AG08396 (cell line): Measurements from ENCODE around the gene FADS3.

ENCODE experiments used
- DNase-seq: peaks from one replicate; pipeline ENCODE4 v3.0.0; 2012; ENCODE audit warnings: low spot score, mixed read lengths

Gene FADS3

GRCh38 chr11:61913699-61914395 lies 22.5 kb upstream of the FADS3 start:
- no peak for DNase-seq

GRCh38 chr11:61912991-61913698 lies 21.8 kb upstream of the FADS3 start:
- no peak for DNase-seq

GRCh38 chr11:61912530-61912898 lies 21.2 kb upstream of the FADS3 start:
- no peak for DNase-seq

DNA sequence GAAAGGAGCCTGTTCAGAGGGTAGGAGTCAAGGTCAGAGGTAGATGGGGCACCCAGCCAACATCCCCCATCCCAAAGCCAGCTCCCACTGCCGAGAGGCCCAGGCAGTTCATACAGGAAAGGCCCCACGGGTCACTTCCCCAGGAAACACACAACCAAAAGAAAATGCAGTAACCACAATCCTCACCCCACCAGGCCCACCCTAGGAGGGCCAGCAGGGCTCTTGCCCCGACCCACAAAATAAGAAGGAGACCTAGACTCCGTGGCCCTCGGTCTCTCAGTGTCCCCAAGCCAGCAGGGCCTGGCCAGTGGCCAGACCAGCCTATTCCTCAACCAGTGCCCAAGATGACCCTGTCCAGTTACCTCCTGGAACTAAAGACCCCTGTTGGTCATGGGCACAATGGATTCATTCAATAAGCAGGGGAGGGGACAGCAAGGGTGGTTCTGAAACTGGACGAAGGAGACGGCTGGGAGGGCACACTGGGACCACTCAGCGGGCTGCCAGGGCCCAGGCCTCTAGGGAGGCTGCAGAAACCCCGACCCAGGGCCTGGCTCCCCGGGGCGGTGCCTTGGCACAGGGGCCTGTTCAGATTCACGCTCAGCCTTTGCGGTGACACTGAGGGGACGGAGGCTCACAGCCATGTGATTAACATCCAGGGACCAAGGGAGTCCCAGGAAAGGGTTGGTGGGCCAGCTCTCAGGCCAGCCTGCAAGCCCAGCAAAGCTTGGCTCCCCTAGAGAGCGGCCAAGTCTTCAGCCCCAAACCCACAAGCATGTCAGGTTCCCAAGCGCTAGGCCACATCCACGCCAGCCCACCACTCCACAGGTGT lies 20.6 kb upstream of the FADS3 start:
- no peak for DNase-seq

GRCh38 chr11:61911128-61911700 lies 19.9 kb upstream of the FADS3 start:
- DNase-seq, result no peak

- no peak for DNase-seq
Observed at GRCh38 chr11:61910187-61911127, 19.1 kb upstream of the FADS3 start.

- DNase-seq, result no peak
Observed at GRCh38 chr11:61908730-61909316, 17.5 kb upstream of the FADS3 start.

DNA sequence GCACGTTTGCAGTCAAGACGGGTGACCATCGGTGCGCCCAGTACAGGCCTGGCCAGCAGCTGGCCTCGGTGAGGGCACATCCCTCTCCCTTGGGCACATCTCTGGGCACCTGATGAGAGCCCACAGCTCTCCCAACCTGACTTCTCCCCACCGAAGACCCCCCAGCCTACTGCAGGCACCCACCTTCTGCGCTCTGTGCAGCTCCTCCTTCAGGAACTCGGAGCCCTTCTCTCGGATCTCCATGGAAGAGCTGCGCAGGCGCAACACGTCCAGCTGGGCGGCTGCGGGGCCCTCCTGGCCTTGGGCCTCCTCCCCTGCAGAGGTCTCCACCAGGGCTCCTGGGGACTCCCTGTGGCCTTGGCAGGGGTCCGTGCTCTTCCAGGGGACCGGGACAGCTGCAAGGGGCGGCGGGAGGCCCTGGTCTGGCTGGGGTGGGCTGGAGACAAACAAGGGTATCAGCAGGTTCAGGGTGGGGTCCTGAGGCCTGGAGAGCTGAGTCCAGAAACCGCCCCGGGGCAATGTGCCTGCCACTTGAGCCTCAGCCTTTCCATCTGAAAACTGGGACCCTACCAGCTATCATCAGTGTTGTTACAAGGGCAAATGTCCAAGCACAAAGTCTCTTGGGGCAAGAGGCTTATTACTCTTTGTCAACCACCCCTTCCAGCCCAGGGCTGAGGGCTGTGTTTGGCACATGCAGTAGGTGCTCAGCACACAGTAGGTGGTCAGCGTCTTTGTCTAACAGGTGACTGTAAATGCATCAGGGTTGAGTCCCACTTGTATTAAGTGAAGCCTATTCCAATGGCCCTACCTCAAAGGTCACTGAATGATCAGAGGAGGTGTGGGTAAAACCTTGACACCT lies 16.8 kb upstream of the FADS3 start:
- no peak for DNase-seq

- DNase-seq, result no peak
Observed at GRCh38 chr11:61907282-61907681, 15.9 kb upstream of the FADS3 start.

DNA sequence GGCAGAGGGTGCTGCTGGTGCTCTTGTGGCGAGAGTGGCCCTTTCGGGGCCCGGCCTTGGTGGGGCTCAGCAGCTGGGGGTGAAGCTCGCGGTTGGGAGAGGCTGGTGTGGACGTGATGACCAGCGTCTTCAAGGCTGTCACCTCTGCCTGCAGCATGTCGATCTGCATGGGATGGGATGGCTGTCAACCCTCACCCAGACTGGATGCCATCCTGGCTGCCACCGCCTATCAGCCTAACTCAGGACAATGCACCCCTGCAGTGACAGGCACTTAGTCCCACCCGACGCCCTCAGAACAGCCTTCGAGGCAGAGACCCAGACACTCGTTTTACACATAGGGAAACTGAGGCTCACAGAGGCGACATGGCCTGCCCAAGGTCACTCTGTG lies 15.2 kb upstream of the FADS3 start:
- no peak for DNase-seq

DNA sequence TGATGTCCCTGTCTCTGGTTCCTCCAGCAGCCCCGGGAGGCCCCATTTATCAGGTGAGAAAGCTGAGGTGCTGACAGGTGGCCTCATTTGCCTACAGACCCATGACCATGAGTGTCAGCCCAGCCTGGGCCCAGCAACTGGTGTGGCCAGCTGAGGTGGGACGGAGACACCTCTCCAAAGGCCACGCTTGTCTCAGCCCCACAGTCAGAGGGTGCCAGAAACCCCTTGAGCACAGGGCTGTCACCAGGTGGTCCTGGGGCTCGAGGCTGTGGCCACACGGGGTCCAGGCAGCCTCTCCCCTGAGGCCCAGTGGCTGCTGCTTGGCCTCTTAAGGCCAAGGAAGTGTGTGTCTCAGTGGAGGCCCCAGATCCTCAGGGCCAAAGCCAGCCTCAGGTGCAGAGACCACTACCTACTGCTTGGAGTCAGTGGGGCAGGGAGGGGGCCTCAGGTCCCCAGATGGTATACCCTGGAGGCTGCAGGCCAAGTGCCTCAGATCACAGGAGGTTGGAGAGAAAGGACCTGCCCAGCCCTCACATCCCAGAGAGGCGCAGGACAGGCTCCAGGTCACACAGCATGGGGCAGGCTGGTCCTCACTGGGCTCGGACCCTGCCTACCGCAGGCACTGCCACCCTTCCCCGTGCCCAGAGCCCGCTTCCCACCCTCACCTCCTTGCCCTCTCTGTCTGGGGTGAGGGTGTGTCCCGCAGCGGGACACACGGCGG lies 14.6 kb upstream of the FADS3 start:
- no peak for DNase-seq

- no peak for DNase-seq
Observed at GRCh38 chr11:61905067-61905696, 13.8 kb upstream of the FADS3 start.

DNA sequence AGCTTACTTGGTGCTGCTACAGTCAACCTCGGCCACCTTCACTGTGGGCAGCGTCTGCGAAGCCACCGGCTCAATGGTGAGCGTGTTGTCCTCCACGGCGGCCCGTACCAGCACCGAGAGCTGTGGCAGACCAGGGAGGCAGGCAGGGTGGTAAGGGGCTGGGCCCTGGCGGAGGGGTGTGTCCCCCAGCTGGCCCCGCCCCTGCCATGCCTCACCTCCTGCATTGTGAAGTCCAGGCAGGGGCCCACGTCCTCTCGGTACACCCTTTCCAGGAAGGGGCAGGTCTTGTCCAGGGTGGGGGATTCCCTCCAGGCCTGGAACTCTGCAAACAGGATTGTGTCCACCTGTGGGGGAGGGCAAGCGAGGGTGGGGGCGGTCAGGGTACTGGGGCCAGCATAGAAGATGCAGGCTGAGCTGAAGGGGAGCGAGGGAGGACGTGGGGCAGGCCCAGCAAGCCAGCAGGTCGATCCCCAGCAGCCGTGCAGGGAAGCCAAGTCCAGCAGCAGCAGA lies 13.2 kb upstream of the FADS3 start:
- DNase-seq, result no peak

DNA sequence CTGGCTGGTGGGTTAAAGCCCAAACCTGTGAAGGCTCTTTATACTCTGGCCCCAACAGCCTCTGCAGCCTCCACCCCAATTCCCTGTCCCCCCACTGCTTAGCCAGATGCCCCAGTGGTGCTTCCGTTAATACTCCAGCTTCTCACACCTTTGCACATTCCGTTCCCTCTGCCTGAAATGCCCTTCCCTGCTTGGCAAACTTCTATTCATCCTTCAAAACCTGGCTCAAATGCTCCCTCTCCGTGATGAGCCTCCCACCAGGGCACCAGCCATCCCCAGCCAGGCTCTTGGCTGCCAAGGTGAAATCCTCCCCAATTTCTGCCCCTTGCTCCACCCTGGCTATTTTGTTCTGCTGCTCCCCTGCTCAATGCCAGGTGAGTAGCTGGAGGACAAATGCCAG lies 12.5 kb upstream of the FADS3 start:
- no peak for DNase-seq

DNA sequence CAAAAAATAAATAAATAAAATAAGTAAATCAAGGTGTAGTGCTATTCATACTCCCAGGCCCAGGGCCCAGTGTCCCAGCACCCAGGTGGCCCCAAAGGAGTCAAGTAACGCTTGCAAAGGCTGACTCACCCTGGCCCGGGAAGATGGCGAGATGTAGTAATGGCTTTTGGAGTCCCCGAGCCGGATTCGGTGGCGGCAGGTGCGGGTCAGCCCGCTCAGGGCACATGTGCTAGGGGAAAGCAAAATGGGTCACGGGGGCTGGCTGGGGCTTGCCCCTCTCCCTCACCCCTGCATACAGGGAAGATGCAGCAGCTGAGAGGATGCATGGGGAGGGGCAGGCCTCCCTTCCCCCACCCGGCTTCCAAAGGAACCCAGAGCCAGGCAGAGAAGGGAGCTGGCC lies 11.0 kb upstream of the FADS3 start:
- no peak for DNase-seq

- DNase-seq, result no peak
Observed at GRCh38 chr11:61901397-61901796, 10.1 kb upstream of the FADS3 start.

DNA sequence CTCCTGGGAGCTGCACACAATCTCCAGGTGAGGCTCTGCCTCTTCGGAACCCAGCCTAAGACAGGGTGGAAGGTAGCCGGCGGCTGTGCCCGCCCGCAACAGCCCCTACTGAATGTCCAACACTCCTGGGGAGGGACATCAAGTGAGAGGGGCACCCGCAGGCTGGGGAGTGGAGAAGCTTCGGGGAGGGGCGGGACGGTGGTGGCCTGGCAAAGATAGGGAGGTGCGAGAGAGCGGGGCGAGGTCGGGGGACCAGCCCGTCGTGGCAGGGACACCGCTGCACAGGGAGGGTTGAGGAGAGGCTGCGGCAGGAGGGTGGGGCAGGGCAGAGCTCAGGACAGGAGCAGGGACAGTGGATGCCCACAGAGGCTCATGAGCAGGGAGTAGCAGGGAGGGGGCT lies 8.9 kb upstream of the FADS3 start:
- DNase-seq, result no peak

DNA sequence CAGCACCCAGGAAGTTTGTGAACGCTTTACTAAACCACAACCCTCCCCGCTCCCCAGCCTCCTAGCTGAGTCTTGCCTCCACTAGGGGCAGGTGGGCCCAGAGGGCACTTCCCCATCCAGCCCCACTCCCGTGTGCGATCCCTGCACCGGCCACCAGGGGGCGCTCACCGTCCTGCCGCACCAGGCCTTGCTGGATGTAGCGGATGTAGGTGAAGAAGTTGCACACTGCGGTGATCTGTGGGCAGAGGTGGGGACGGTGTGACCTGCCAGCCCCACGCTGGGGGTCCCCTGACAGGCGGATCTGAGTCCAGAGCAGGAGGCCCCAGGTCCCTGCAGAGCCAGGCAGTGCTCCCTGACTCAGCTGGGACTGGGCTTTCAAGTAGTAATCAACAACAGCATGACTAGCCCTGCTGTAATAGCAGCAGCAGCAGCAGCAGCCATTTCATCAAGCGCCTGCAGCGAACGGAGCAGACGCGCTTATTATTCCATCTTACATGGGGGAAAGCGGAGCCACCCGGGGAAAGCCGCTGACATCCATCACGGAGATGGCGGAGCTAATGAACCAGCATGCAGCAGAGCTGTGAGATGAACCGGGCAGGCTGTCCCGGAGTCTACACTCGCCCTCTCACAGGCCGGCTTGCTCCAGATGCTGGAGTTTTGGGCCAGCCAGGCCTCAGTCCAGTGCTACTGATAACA lies 7.9 kb upstream of the FADS3 start:
- DNase-seq, result peak; percentile 91
